Measurements from ENCODE around the gene ELP4.
"Not testable (repeated sequence)": the region's sequence is repeated elsewhere in the genome, so short reads cannot be mapped to it uniquely, and the experiment has no call there.

DNA sequence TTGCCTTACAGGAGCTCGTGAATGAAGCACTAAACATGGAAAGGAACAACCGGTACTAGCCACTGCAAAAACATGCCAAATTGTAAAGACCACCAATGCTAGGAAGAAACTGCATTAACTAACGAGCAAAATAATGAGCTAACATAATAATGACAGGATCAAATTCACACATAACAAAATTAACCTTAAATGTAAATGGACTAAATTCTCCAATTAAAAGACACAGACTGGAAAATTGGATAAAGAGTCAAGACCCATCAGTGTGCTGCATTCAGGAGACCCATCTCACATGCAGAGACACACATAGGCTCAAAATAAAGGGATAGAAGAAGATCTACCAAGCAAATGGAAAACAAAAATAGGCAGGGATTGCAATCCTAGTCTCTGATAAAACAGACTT, 66.2 kb downstream of the ELP4 start:
- not testable (repeated sequence) for TF ChIP-seq CBX3 (IDR thresholded peaks at IDR 0.05; ENCODE audit: low read depth); YY1 (IDR thresholded peaks at IDR 0.05; ENCODE audit: extremely low read depth, insufficient replicate concordance, low read depth, low read length)

All from HCT116 (cell line).